ENCODE results near the gene TICAM2.

The TICAM2 gene

DNA sequence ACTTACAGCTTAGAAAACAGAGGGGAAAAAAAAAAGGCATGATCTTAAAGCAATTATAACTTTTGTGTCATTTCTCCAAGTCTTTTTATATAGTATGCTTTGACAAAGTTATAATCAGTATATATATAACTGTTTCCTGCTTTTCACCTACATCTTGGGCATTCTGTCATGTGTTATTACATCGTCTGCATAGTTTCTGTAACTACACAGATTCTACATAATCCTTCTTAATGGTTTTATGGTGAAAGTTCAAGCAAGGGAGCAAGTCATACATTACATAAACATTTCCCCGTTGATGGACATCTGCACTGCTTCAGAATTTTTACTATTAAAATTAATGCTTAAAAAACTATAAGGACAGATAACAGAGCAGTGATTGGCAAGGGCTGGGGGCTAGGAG is 69.8 kb downstream of the TICAM2 start:
- DNase-seq (ENCODE audit: low read depth): no peak

GRCh38 chr5:115531787-115532367 is 70.4 kb downstream of the TICAM2 start:
- no peak for DNase-seq (ENCODE audit: low read depth)

DNA sequence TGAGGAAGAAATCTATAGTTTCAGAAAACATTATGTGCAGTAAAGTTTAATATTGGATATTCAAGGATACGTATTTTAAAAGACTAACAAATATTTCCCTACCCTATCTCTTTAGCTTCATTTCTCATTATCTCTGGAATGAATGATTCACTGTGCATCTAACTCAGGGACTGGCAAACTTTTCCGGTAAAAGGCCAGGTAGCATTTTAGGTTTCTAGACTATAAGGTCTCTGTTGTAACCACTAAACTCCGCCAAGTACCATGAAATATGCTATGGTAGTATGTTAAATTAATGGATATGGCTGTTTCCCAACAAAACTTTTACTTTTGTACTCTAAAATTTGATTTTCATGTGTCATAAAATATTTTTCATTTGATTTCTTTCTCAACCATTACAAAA is 70.9 kb downstream of the TICAM2 start:
- no peak for DNase-seq (ENCODE audit: low read depth)

- peak; percentile 89 for DNase-seq (ENCODE audit: low read depth)
Observed at GRCh38 chr5:115530426-115530825, 71.9 kb downstream of the TICAM2 start.

All from fibroblast of gingiva (primary cell).